Neural cell (in vitro differentiated cells): Measurements from ENCODE around the gene DOK7. TPM values are rescaled to one million over a fixed set of nuclear protein-coding genes. Genes with fewer than 3 reads are reported as not detected.

Source experiments
- H2AFZ ChIP-seq: fragments of 200-600, 300-800 bp; sonication (generic), shearing (Covaris generic); 2 replicates; pipeline ENCODE4 v1.6.0; 2014; ENCODE audit warnings: low read depth, mild to moderate bottlenecking, antibody characterized with exemption, low read length, moderate library complexity
- H3F3A ChIP-seq: fragments of 200-600 bp; shearing (Covaris generic); 2 replicates; pipeline ENCODE4 v1.6.1; 2016; ENCODE audit warnings: mild to moderate bottlenecking, moderate library complexity, mixed read lengths, antibody characterized with exemption, low read length; ENCODE audit not compliant: insufficient read depth, poor library complexity, severe bottlenecking
- H3K27ac ChIP-seq: fragments of 200-600, 300-800 bp; sonication (generic), shearing (Covaris generic); 2 replicates; pipeline ENCODE4 v1.5.1; 2014; ENCODE audit warnings: mild to moderate bottlenecking, low read length, moderate library complexity
- H3K27me3 ChIP-seq: fragments of 300-800, 200-600 bp; sonication (generic), shearing (Covaris generic); 2 replicates; pipeline ENCODE4 v1.6.0; 2014; ENCODE audit warnings: mild to moderate bottlenecking, low read depth, low read length, moderate library complexity; ENCODE audit not compliant: insufficient read depth
- H3K36me3 ChIP-seq: fragments of 300-800, 200-600 bp; sonication (generic), shearing (Covaris generic); 2 replicates; pipeline ENCODE4 v1.5.1; 2014; ENCODE audit warnings: mild to moderate bottlenecking, antibody characterized with exemption, low read length, moderate library complexity; ENCODE audit not compliant: insufficient read depth
- H3K4me2 ChIP-seq: fragments of 300-800, 200-600 bp; sonication (generic), shearing (Covaris generic); 2 replicates; pipeline ENCODE4 v1.6.0; 2014; ENCODE audit warnings: mild to moderate bottlenecking, low read length
- H3K4me3 ChIP-seq: fragments of 300-800, 200-600 bp; sonication (generic), shearing (Covaris generic); 2 replicates; pipeline ENCODE4 v1.5.1; 2014; ENCODE audit warnings: mild to moderate bottlenecking, low read length, moderate library complexity
- H3K79me2 ChIP-seq: fragments of 200-600 bp; shearing (Covaris generic); replicated peaks from 2 replicates; pipeline ENCODE4 v1.6.0; 2014; ENCODE audit warnings: mild to moderate bottlenecking, low read length, moderate library complexity; ENCODE audit not compliant: insufficient read depth
- H3K9ac ChIP-seq: fragments of 300-800, 200-600 bp; sonication (generic), shearing (Covaris generic); 2 replicates; pipeline ENCODE4 v1.6.1; 2016; ENCODE audit warnings: mild to moderate bottlenecking, low read length, mixed read lengths
- H3K9me2 ChIP-seq: fragments of 200-600 bp; shearing (Covaris generic); 2 replicates; pipeline ENCODE4 v1.6.1; 2016; ENCODE audit warnings: mild to moderate bottlenecking, low read length, mixed read lengths; ENCODE audit not compliant: insufficient read depth
- H3K9me3 ChIP-seq: fragments of 200-600, 300-800 bp; sonication (generic), shearing (Covaris generic); 2 replicates; pipeline ENCODE4 v1.6.1; 2016; ENCODE audit warnings: mild to moderate bottlenecking, mixed run types, low read length, moderate library complexity, mixed read lengths
- H4K20me1 ChIP-seq: fragments of 200-600 bp; shearing (Covaris generic); 2 replicates; pipeline ENCODE4 v1.6.1; 2016; ENCODE audit warnings: mild to moderate bottlenecking, mixed run types; ENCODE audit not compliant: insufficient read depth
- EP300 ChIP-seq: fragments of 450-650 bp; conservative IDR thresholded peaks from 2 replicates; pipeline ENCODE4 v1.6.1; 2014; ENCODE audit warnings: antibody characterized with exemption, mild to moderate bottlenecking, moderate library complexity; ENCODE audit not compliant: poor library complexity, severe bottlenecking
- EZH2 ChIP-seq: fragments of 200-600, 300-800 bp; shearing (Covaris generic), sonication (generic); IDR thresholded peaks from 2 replicates; pipeline ENCODE4 v1.6.1; 2014; ENCODE audit warnings: antibody characterized with exemption, low read length, borderline replicate concordance, mild to moderate bottlenecking; ENCODE audit not compliant: insufficient read depth, poor library complexity, severe bottlenecking
- MXI1 ChIP-seq: fragments of 450-650 bp; conservative IDR thresholded peaks from 2 replicates; pipeline ENCODE4 v1.6.1; 2014; ENCODE audit warnings: antibody characterized with exemption, mild to moderate bottlenecking; ENCODE audit not compliant: poor library complexity, severe bottlenecking
- POLR2AphosphoS5 ChIP-seq: IDR thresholded peaks from 2 replicates; pipeline ENCODE4 v1.6.1; 2012
- RAD21 ChIP-seq: fragments of 450-650 bp; conservative IDR thresholded peaks from 2 replicates; pipeline ENCODE4 v1.6.1; 2014; ENCODE audit warnings: antibody characterized with exemption, mild to moderate bottlenecking, moderate library complexity
- SMC3 ChIP-seq: fragments of 450-650 bp; conservative IDR thresholded peaks from 2 replicates; pipeline ENCODE4 v1.6.1; 2014; ENCODE audit warnings: antibody characterized with exemption, mild to moderate bottlenecking, moderate library complexity; ENCODE audit not compliant: poor library complexity
- TAF1 ChIP-seq: IDR thresholded peaks from 2 replicates; pipeline ENCODE4 v1.6.1; 2012; ENCODE audit warnings: low read depth
- polyA plus RNA-seq: library from polyadenylated mRNA; depleted of rRNA; stranded (reverse); fragments of >200 nt; gene quantifications from 2 replicates; pipeline ENCODE4 v1.2.3, GENCODE V29; 2014
- TF ChIP-seq, protein P1 (sequence below): fragments of 450-650 bp; IDR thresholded peaks from 2 replicates; pipeline ENCODE4 v1.5.1; 2014; ENCODE audit warnings: antibody characterized with exemption, mild to moderate bottlenecking, moderate library complexity; ENCODE audit not compliant: poor library complexity, severe bottlenecking
- TF ChIP-seq, protein P2 (sequence below): IDR thresholded peaks from 2 replicates; pipeline ENCODE4 v1.6.1; 2012; ENCODE audit warnings: borderline replicate concordance

Gene DOK7
- polyA plus RNA-seq, 1 donor from 2014 or later = 0.66 TPM

DNA sequence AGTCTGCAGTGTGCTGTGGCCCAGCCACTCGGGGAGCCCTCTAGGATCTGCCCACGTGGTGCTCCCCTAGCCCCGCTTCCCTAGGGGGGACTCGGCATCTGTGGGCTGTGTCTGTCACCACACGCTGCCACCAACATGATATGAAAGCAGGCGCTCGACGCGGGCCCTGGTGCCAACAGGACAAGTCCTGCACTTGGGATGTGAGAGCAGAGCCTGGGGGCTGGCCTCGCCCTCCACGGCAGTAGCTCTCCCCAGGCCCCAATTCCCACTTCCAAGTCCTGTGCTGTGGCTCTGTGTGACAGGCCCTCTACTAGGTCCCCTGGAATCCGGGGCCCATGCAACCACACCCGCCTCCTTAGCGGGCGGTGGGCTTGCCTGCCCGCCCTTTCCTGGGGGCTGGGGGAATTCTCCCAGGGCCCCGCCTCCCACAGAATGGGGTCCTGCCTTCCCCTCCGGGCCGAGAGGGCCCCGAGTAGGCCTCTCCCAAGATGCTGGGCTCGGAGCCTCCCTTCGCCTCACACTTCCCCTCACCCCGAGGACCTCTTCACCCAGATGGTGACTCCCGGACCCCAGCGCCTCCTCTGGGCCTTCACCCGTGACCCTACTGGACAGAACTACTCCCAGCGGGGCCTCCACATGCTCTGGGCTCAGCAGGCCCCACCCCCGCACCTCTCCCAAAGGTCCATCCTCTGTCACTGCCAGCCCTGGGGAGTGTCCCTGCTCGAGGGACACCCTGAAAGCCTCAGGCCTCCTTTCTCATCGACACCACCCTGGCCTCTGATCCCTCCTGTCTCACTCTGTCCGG, 57.9 kb downstream of the DOK7 start:
- H3K79me2 ChIP-seq = no peaks in the 10 kb centered on the region
- H3K27ac ChIP-seq = no peak overlapping the region
- H3K36me3 ChIP-seq = no peaks in the 10 kb centered on the region
- no peak overlapping the region for H3K4me3 ChIP-seq
- TF ChIP-seq, protein P1, sequence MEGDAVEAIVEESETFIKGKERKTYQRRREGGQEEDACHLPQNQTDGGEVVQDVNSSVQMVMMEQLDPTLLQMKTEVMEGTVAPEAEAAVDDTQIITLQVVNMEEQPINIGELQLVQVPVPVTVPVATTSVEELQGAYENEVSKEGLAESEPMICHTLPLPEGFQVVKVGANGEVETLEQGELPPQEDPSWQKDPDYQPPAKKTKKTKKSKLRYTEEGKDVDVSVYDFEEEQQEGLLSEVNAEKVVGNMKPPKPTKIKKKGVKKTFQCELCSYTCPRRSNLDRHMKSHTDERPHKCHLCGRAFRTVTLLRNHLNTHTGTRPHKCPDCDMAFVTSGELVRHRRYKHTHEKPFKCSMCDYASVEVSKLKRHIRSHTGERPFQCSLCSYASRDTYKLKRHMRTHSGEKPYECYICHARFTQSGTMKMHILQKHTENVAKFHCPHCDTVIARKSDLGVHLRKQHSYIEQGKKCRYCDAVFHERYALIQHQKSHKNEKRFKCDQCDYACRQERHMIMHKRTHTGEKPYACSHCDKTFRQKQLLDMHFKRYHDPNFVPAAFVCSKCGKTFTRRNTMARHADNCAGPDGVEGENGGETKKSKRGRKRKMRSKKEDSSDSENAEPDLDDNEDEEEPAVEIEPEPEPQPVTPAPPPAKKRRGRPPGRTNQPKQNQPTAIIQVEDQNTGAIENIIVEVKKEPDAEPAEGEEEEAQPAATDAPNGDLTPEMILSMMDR = no peak
- TF ChIP-seq SMC3 (no peak), POLR2AphosphoS5 (no peak), TAF1 (no peak), EP300 (no peak), EZH2 (no peak), RAD21 (no peak), MXI1 (no peak)
- TF ChIP-seq, protein P2, sequence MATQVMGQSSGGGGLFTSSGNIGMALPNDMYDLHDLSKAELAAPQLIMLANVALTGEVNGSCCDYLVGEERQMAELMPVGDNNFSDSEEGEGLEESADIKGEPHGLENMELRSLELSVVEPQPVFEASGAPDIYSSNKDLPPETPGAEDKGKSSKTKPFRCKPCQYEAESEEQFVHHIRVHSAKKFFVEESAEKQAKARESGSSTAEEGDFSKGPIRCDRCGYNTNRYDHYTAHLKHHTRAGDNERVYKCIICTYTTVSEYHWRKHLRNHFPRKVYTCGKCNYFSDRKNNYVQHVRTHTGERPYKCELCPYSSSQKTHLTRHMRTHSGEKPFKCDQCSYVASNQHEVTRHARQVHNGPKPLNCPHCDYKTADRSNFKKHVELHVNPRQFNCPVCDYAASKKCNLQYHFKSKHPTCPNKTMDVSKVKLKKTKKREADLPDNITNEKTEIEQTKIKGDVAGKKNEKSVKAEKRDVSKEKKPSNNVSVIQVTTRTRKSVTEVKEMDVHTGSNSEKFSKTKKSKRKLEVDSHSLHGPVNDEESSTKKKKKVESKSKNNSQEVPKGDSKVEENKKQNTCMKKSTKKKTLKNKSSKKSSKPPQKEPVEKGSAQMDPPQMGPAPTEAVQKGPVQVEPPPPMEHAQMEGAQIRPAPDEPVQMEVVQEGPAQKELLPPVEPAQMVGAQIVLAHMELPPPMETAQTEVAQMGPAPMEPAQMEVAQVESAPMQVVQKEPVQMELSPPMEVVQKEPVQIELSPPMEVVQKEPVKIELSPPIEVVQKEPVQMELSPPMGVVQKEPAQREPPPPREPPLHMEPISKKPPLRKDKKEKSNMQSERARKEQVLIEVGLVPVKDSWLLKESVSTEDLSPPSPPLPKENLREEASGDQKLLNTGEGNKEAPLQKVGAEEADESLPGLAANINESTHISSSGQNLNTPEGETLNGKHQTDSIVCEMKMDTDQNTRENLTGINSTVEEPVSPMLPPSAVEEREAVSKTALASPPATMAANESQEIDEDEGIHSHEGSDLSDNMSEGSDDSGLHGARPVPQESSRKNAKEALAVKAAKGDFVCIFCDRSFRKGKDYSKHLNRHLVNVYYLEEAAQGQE = no peak
- H3K9ac ChIP-seq = no peak overlapping the region
- no peaks in the 10 kb centered on the region for H3F3A ChIP-seq
- H3K9me2 ChIP-seq = no peaks in the 10 kb centered on the region
- H3K27me3 ChIP-seq = no peaks in the 10 kb centered on the region
- H4K20me1 ChIP-seq = no peaks in the 10 kb centered on the region
- H3K9me3 ChIP-seq = no peaks in the 10 kb centered on the region
- H2AFZ ChIP-seq = no peak overlapping the region
- no peak overlapping the region for H3K4me2 ChIP-seq

DNA sequence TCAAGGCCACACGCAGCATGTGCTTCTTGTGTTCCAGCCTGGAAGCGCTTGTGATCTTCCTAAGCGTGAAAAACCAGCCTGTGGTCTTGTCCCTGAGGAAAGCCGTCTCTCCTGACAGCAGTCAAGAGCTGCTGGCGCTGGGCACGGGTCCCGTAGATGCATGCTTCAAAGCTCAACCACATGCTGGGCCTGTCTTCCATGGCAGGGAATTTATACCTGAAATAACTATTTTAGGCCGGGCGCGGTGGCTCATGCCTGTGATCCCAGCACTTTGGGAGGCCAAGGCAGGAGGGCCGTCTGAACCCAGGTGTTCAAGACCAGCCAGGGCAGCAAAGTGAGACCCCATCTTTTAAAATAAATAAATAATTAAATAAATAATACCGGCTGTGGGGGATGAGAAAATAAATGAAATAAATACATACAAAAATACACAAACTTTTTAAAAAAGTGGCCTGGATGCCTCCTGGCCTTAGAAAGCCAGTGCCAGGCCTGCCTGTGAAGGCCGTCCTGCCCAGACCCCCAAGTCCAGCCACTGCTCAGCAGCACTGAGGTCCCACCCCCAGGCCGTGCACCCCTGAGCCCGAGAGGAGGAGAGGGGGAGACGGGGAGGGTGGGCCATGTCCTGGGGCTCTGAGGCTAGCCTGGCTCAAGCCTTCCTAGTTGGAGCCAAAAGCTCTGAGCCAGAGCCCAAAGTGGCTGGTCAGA, 58.7 kb downstream of the DOK7 start:
- no peaks in the 10 kb centered on the region for H3K9me2 ChIP-seq
- no peak overlapping the region for H2AFZ ChIP-seq
- H3K4me3 ChIP-seq = no peak overlapping the region
- H4K20me1 ChIP-seq = no peaks in the 10 kb centered on the region
- H3K4me2 ChIP-seq = no peak overlapping the region
- H3K79me2 ChIP-seq = no peaks in the 10 kb centered on the region
- H3K9ac ChIP-seq = no peak overlapping the region
- H3F3A ChIP-seq = no peaks in the 10 kb centered on the region
- H3K9me3 ChIP-seq = no peaks in the 10 kb centered on the region
- TF ChIP-seq EP300 (no peak), EZH2 (no peak), TAF1 (no peak), MXI1 (no peak), POLR2AphosphoS5 (no peak), RAD21 (no peak), SMC3 (no peak)
- TF ChIP-seq, protein P2 = no peak
- TF ChIP-seq, protein P1 = no peak
- H3K36me3 ChIP-seq = no peaks in the 10 kb centered on the region
- H3K27me3 ChIP-seq = no peaks in the 10 kb centered on the region
- no peak overlapping the region for H3K27ac ChIP-seq
